ENCODE measurements around the gene LRRC47. TPM values are rescaled to one million over a fixed set of nuclear protein-coding genes. Genes with fewer than 3 reads are reported as not detected.
"Not testable (repeated sequence)": the region's sequence is repeated elsewhere in the genome, so short reads cannot be mapped to it uniquely, and the experiment has no call there.

LRRC47 gene
- polyA plus RNA-seq, 4 donors, result 16.8 to 44.3 (median 21.4) TPM

DNA sequence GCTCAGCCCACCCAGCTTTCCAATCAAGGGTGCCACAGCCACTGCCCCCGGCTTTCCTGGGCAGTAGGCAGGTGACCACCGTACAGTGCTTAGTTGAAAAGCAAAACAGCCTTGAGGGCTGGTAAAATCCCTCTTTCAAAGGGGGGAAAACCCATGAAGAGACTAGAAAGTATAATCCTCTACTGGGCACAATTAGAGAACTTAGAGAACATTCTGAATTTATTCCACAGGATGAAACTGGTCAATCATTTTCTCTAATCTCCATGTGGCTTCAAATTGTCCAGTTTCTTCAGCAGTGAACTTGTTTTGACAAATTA lies 15.3 kb upstream of the LRRC47 start:
- Histone ChIP-seq H3K4me3 (ENCODE audit: low read depth in 1 of 3, low read length in 3 of 3) (no peak overlapping the region), H3K9me3 (ENCODE audit: control insufficient read depth in 2 of 2, insufficient read depth in 1 of 2, low read depth in 1 of 2, low read length in 1 of 2) (peaks cover 0 to 4% of the 10 kb centered on the region in 2 donors), H3K4me1 (ENCODE audit: control insufficient read depth in 3 of 3, insufficient read depth in 2 of 3, low read depth in 1 of 3, low read length in 2 of 3) (no peaks in the 10 kb centered on the region), H3K36me3 (ENCODE audit: control insufficient read depth in 3 of 3, insufficient read depth in 2 of 3, low read depth in 1 of 3, low read length in 3 of 3) (peaks cover 4 to 26% (median 4%) of the 10 kb centered on the region in 3 donors), H3K27ac (ENCODE audit: low read depth in 1 of 3, low read length in 2 of 3) (no peak overlapping the region), H3K27me3 (ENCODE audit: control insufficient read depth in 3 of 3, insufficient read depth in 3 of 3, low read length in 3 of 3) (no peaks in the 10 kb centered on the region)
- DNase-seq, result no peak
- FAIRE-seq, result no peak
- WGBS, 3 donors, result 40 to 55% (median 55%) methylated on average over 2 of the region's 2 CpGs

DNA sequence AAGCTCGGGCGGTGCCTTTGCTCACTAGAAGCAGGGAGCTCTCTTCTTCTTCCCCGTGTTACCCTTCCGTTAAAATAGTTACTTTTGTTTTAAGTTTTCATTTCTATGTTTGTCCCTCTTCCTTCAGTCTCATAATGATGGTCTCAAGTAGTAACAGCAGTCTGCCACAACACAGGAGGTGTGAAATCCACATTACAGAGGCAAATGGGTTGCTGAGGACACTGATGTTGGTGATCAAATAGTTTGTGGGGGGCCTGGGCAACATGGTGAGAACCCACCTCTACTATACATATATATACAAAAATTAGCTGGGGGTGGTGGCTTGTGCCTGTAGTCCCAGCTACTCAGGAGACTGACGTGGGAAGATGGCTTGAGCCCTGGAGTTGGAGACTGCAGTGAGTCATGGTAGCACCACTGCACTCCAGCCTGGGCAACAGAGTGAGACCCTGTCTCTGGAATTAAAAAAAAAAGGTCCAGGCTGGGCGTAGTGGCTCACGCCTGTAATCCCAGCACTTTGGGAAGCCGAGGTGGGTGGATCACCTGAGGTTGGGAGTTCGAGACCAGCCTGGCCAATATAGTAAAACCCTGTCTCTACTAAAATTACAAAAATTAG lies 14.0 kb upstream of the LRRC47 start:
- WGBS, 3 donors, result 66 to 79% (median 78%) methylated on average over 9 of the region's 9 CpGs
- not testable (repeated sequence) for H3K4me3 ChIP-seq (ENCODE audit: low read depth in 1 of 3, low read length in 3 of 3); DNase-seq; H3K9me3 ChIP-seq (ENCODE audit: control insufficient read depth in 2 of 2, insufficient read depth in 1 of 2, low read depth in 1 of 2, low read length in 1 of 2); FAIRE-seq; H3K27ac ChIP-seq (ENCODE audit: low read depth in 1 of 3, low read length in 2 of 3); H3K4me1 ChIP-seq (ENCODE audit: control insufficient read depth in 3 of 3, insufficient read depth in 2 of 3, low read depth in 1 of 3, low read length in 2 of 3); H3K27me3 ChIP-seq (ENCODE audit: control insufficient read depth in 3 of 3, insufficient read depth in 3 of 3, low read length in 3 of 3)
- H3K36me3 ChIP-seq (ENCODE audit: control insufficient read depth in 3 of 3, insufficient read depth in 2 of 3, low read depth in 1 of 3, low read length in 3 of 3), result peaks cover 0 to 13% (median 4%) of the 10 kb centered on the region in 3 donors

DNA sequence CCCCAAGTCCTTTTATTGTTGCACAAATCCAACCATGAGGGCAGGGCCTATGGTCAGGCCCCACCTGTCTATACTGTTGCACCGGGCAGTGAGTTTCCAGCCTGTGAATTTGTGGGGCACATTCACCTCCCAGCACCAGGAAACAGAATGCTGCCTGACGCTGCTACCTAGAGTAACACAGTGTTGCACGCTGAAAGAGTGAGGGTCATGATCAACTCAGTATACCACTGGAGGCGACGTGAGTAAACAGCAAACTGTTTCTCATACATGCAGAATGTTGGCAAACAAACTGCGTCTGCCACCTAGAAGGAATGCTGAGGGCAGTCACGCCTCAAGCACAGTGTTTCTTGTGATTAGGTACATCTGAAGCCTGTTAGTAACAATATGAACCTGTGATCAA lies 13.4 kb upstream of the LRRC47 start:
- Histone ChIP-seq H3K27ac (ENCODE audit: low read depth in 1 of 3, low read length in 2 of 3) (no peak overlapping the region), H3K4me3 (ENCODE audit: low read depth in 1 of 3, low read length in 3 of 3) (no peak overlapping the region), H3K27me3 (ENCODE audit: control insufficient read depth in 3 of 3, insufficient read depth in 3 of 3, low read length in 3 of 3) (no peaks in the 10 kb centered on the region), H3K4me1 (ENCODE audit: control insufficient read depth in 3 of 3, insufficient read depth in 2 of 3, low read depth in 1 of 3, low read length in 2 of 3) (no peaks in the 10 kb centered on the region), H3K9me3 (ENCODE audit: control insufficient read depth in 2 of 2, insufficient read depth in 1 of 2, low read depth in 1 of 2, low read length in 1 of 2) (peaks cover 0 to 4% of the 10 kb centered on the region in 2 donors), H3K36me3 (ENCODE audit: control insufficient read depth in 3 of 3, insufficient read depth in 2 of 3, low read depth in 1 of 3, low read length in 3 of 3) (peaks cover 0 to 8% (median under 1%) of the 10 kb centered on the region in 3 donors)
- 57 to 73% (median 60%) methylated on average over 7 of the region's 7 CpGs for WGBS, 3 donors
- FAIRE-seq (no peak), DNase-seq (no peak)

- Histone ChIP-seq H3K27ac (ENCODE audit: low read depth in 1 of 3, low read length in 2 of 3) (no peak overlapping the region), H3K36me3 (ENCODE audit: control insufficient read depth in 3 of 3, insufficient read depth in 2 of 3, low read depth in 1 of 3, low read length in 3 of 3) (no peaks in the 10 kb centered on the region), H3K4me1 (ENCODE audit: control insufficient read depth in 3 of 3, insufficient read depth in 2 of 3, low read depth in 1 of 3, low read length in 2 of 3) (no peaks in the 10 kb centered on the region), H3K9me3 (ENCODE audit: control insufficient read depth in 2 of 2, insufficient read depth in 1 of 2, low read depth in 1 of 2, low read length in 1 of 2) (peaks cover 0 to 4% of the 10 kb centered on the region in 2 donors), H3K27me3 (ENCODE audit: control insufficient read depth in 3 of 3, insufficient read depth in 3 of 3, low read length in 3 of 3) (no peaks in the 10 kb centered on the region), H3K4me3 (ENCODE audit: low read depth in 1 of 3, low read length in 3 of 3) (no peak overlapping the region)
- 77 to 81% (median 80%) methylated on average over 5 of the region's 5 CpGs for WGBS, 3 donors
- DNase-seq (no peak), FAIRE-seq (no peak)
Measured at GRCh38 chr1:3807769-3808168, 11.5 kb upstream of the LRRC47 start.

DNA sequence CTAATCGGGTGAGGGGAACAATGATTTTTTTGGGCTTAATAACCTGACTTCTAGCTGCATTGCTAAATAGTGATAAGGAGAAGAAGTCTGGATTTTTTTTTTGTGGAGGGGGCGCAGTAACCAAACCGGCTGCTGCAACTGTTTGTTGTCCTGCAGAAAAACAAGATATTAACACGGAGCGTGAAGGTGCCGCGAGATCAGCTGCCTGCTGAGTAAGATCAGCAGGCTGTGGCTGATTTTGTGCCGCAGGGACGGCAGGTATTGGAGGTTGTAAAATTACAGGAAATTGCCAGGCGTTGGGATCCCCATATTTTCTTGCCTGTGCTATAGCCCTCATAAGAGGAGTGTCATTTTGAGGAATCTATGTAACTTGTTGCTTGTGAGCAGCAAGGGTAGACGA lies 8.7 kb upstream of the LRRC47 start:
- FAIRE-seq, result no peak
- no peak for DNase-seq
- no peak overlapping the region for H3K27ac ChIP-seq (ENCODE audit: low read depth in 1 of 3, low read length in 2 of 3)
- H3K9me3 ChIP-seq (ENCODE audit: control insufficient read depth in 2 of 2, insufficient read depth in 1 of 2, low read depth in 1 of 2, low read length in 1 of 2), result peaks cover 0 to 8% of the 10 kb centered on the region in 2 donors
- no peaks in the 10 kb centered on the region for H3K4me1 ChIP-seq (ENCODE audit: control insufficient read depth in 3 of 3, insufficient read depth in 2 of 3, low read depth in 1 of 3, low read length in 2 of 3)
- no peaks in the 10 kb centered on the region for H3K27me3 ChIP-seq (ENCODE audit: control insufficient read depth in 3 of 3, insufficient read depth in 3 of 3, low read length in 3 of 3)
- no peak overlapping the region for H3K4me3 ChIP-seq (ENCODE audit: low read depth in 1 of 3, low read length in 3 of 3)
- 71 to 84% (median 84%) methylated on average over 11 of the region's 11 CpGs for WGBS, 3 donors
- H3K36me3 ChIP-seq (ENCODE audit: control insufficient read depth in 3 of 3, insufficient read depth in 2 of 3, low read depth in 1 of 3, low read length in 3 of 3), result no peaks in the 10 kb centered on the region

DNA sequence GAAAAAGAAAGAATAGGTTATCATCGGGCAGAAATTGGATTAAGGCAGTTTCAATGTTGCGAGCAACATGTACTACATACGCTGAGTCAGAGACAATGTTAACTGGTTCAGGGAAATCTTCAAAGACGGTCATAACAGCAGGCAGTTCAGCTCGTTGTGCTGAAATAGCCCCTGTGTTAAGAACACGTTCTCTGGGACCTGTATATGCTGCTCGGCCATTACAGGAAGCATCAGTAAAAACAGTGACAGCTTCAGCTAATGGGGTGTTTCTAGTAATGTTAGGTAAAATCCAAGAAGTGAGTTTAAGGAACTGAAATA lies 8.3 kb upstream of the LRRC47 start:
- not testable (repeated sequence) for H3K4me1 ChIP-seq (ENCODE audit: control insufficient read depth in 3 of 3, insufficient read depth in 2 of 3, low read depth in 1 of 3, low read length in 2 of 3); H3K27ac ChIP-seq (ENCODE audit: low read depth in 1 of 3, low read length in 2 of 3); H3K36me3 ChIP-seq (ENCODE audit: control insufficient read depth in 3 of 3, insufficient read depth in 2 of 3, low read depth in 1 of 3, low read length in 3 of 3); FAIRE-seq; DNase-seq; H3K4me3 ChIP-seq (ENCODE audit: low read depth in 1 of 3, low read length in 3 of 3); H3K27me3 ChIP-seq (ENCODE audit: control insufficient read depth in 3 of 3, insufficient read depth in 3 of 3, low read length in 3 of 3)
- WGBS, 3 donors, result 65 to 71% (median 71%) methylated on average over 7 of the region's 7 CpGs
- H3K9me3 ChIP-seq (ENCODE audit: control insufficient read depth in 2 of 2, insufficient read depth in 1 of 2, low read depth in 1 of 2, low read length in 1 of 2), result peaks cover 0 to 10% of the 10 kb centered on the region in 2 donors

GRCh38 chr1:3803905-3804626 lies 7.8 kb upstream of the LRRC47 start:
- H3K9me3 ChIP-seq (ENCODE audit: control insufficient read depth in 2 of 2, insufficient read depth in 1 of 2, low read depth in 1 of 2, low read length in 1 of 2), result peaks cover 0 to 10% of the 10 kb centered on the region in 2 donors
- WGBS, 3 donors, result 49 to 73% (median 69%) methylated on average over 19 of the region's 19 CpGs
- FAIRE-seq, result no peak

DNA sequence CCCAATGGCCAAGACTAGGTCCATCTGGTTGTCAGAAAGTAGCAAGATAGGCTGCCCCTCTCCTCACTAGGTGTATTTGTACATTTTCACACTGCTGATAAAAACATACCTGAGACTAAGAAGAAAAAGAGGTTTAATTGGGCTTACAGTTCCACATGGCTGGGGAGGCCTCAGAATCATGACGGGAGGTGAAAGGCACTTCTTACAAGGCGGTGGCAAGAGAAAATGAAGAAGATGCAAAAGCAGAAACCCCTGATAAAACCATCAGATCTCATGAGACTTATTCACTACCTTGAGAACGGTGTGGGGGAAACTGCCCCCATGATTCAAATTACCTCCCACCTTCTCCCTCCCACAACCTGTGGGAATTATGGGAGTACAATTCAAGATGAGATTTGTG lies 4.5 kb upstream of the LRRC47 start:
- not testable (repeated sequence) for DNase-seq; H3K4me1 ChIP-seq (ENCODE audit: control insufficient read depth in 3 of 3, insufficient read depth in 2 of 3, low read depth in 1 of 3, low read length in 2 of 3); H3K27ac ChIP-seq (ENCODE audit: low read depth in 1 of 3, low read length in 2 of 3); FAIRE-seq; H3K27me3 ChIP-seq (ENCODE audit: control insufficient read depth in 3 of 3, insufficient read depth in 3 of 3, low read length in 3 of 3); H3K36me3 ChIP-seq (ENCODE audit: control insufficient read depth in 3 of 3, insufficient read depth in 2 of 3, low read depth in 1 of 3, low read length in 3 of 3); H3K9me3 ChIP-seq (ENCODE audit: control insufficient read depth in 2 of 2, insufficient read depth in 1 of 2, low read depth in 1 of 2, low read length in 1 of 2); H3K4me3 ChIP-seq (ENCODE audit: low read depth in 1 of 3, low read length in 3 of 3)
- WGBS, 3 donors, result 77 to 84% (median 81%) methylated on average over 3 of the region's 3 CpGs

More at GRCh38 chr1:3803905-3804626, 7.8 kb upstream of the LRRC47 start:
- no peaks in the 10 kb centered on the region for H3K4me1 ChIP-seq (ENCODE audit: control insufficient read depth in 3 of 3, insufficient read depth in 2 of 3, low read depth in 1 of 3, low read length in 2 of 3)
- peak in 1 of 2 donors; percentile 24 for DNase-seq
- no peak overlapping the region for H3K27ac ChIP-seq (ENCODE audit: low read depth in 1 of 3, low read length in 2 of 3)
- H3K27me3 ChIP-seq (ENCODE audit: control insufficient read depth in 3 of 3, insufficient read depth in 3 of 3, low read length in 3 of 3), result no peaks in the 10 kb centered on the region
- no peaks in the 10 kb centered on the region for H3K36me3 ChIP-seq (ENCODE audit: control insufficient read depth in 3 of 3, insufficient read depth in 2 of 3, low read depth in 1 of 3, low read length in 3 of 3)
- H3K4me3 ChIP-seq (ENCODE audit: low read depth in 1 of 3, low read length in 3 of 3), result no peak overlapping the region

Data from small intestine (tissue), 7 donors.